Lower leg skin (tissue), 3 donors: ENCODE measurements around the gene KCNB1.

Experiments
- CTCF ChIP-seq, 3 donors: fragments of 450-650 bp; IDR thresholded peaks; one replicate each; pipeline ENCODE4 v1.5.1; 2016; ENCODE audit warnings: antibody characterized with exemption in 3 of 3, mild to moderate bottlenecking in 3 of 3, moderate library complexity in 2 of 3
- POLR2A ChIP-seq, 2 donors: fragments of 450-650 bp; IDR thresholded peaks; one replicate each; pipeline ENCODE4 v1.6.1; 2016 to 2017; ENCODE audit warnings: antibody characterized with exemption in 2 of 2, mild to moderate bottlenecking in 1 of 2, moderate library complexity in 1 of 2

GRCh38 chr20:49430320-49430719 lies 52.1 kb downstream of the KCNB1 start:
- TF ChIP-seq CTCF (IDR thresholded peaks at IDR 0.05) (no peak), POLR2A (IDR thresholded peaks at IDR 0.05) (no peak)
